OCI-LY1 (cell line): ENCODE results near the gene LIPM.

Experiments used
- H2AFZ ChIP-seq: fragments of 200-600 bp; sonication (generic), shearing (Covaris generic); 2 replicates; pipeline ENCODE4 v1.6.0; 2014; ENCODE audit warnings: antibody characterized with exemption, mild to moderate bottlenecking, low read length
- H3F3A ChIP-seq: fragments of 200-600 bp; sonication (generic), shearing (Covaris generic); 2 replicates; pipeline ENCODE4 v1.6.0; 2014; ENCODE audit warnings: mild to moderate bottlenecking, antibody characterized with exemption, low read length, moderate library complexity; ENCODE audit not compliant: insufficient read depth
- H3K27ac ChIP-seq: fragments of 200-600 bp; sonication (generic); 2 replicates; pipeline ENCODE4 v1.5.1; 2014; ENCODE audit warnings: low read length, mixed run types, mild to moderate bottlenecking, low read depth; ENCODE audit not compliant: poor library complexity, severe bottlenecking
- H3K27me3 ChIP-seq: fragments of 200-600 bp; sonication (generic); 2 replicates; pipeline ENCODE4 v1.6.0; 2014; ENCODE audit warnings: antibody characterized with exemption, mild to moderate bottlenecking, low read length, moderate library complexity; ENCODE audit not compliant: insufficient read depth
- H3K36me3 ChIP-seq: fragments of 200-600 bp; sonication (generic); 2 replicates; pipeline ENCODE4 v1.6.1; 2014; ENCODE audit warnings: mild to moderate bottlenecking, antibody characterized with exemption, low read length, moderate library complexity, mixed read lengths; ENCODE audit not compliant: insufficient read depth
- H3K4me1 ChIP-seq: fragments of 200-600 bp; sonication (generic); 2 replicates; pipeline ENCODE4 v1.5.1; 2014; ENCODE audit warnings: mild to moderate bottlenecking, low read length, moderate library complexity; ENCODE audit not compliant: insufficient read depth, severe bottlenecking
- H3K4me2 ChIP-seq: fragments of 200-600 bp; sonication (generic), shearing (Covaris generic); 2 replicates; pipeline ENCODE4 v1.6.1; 2014; ENCODE audit warnings: low read length
- H3K4me3 ChIP-seq: fragments of 200-600 bp; sonication (generic); 2 replicates; pipeline ENCODE4 v1.5.1; 2014; ENCODE audit warnings: low read length, low read depth, mild to moderate bottlenecking, mixed read lengths; ENCODE audit not compliant: poor library complexity, severe bottlenecking
- H3K79me2 ChIP-seq: fragments of 200-600 bp; shearing (Covaris generic); 2 replicates; pipeline ENCODE4 v1.6.1; 2016; ENCODE audit warnings: mixed run types, low read length, mixed read lengths; ENCODE audit not compliant: insufficient read depth
- H3K9ac ChIP-seq: fragments of 200-600 bp; sonication (generic), shearing (Covaris generic); 2 replicates; pipeline ENCODE4 v1.6.1; 2014; ENCODE audit warnings: mild to moderate bottlenecking, low read length, mixed read lengths
- H3K9me2 ChIP-seq: fragments of 200-600 bp; sonication (generic), shearing (Covaris generic); 2 replicates; pipeline ENCODE4 v1.6.1; 2014; ENCODE audit warnings: low read depth, mild to moderate bottlenecking, low read length, mixed read lengths
- H3K9me3 ChIP-seq: fragments of 200-600 bp; shearing (Covaris generic); 2 replicates; pipeline ENCODE4 v1.6.1; 2014; ENCODE audit warnings: low read length, mixed read lengths
- H4K20me1 ChIP-seq: fragments of 200-600 bp; sonication (generic), shearing (Covaris generic); 2 replicates; pipeline ENCODE4 v1.6.0; 2016; ENCODE audit warnings: mild to moderate bottlenecking, low read length; ENCODE audit not compliant: insufficient read depth
- CTCF ChIP-seq: fragments of 200-600 bp; sonication (generic), shearing (Covaris generic); IDR thresholded peaks from 2 replicates; pipeline ENCODE4 v1.5.1; 2017; ENCODE audit warnings: mild to moderate bottlenecking, antibody characterized with exemption, low read length, moderate library complexity, mixed read lengths
- EZH2 ChIP-seq: fragments of 200-600 bp; sonication (generic), shearing (Covaris generic); IDR thresholded peaks from 2 replicates; pipeline ENCODE4 v1.8.0; 2017; ENCODE audit warnings: borderline replicate concordance, mixed run types, mild to moderate bottlenecking, antibody characterized with exemption, low read length, moderate library complexity, mixed read lengths

Gene LIPM

GRCh38 chr10:88805924-88806323 lies 3.4 kb downstream of the LIPM start:
- Histone ChIP-seq H3K79me2 (no peaks in the 10 kb centered on the region), H2AFZ (no peak overlapping the region), H4K20me1 (no peaks in the 10 kb centered on the region), H3K4me2 (no peak overlapping the region), H3K4me1 (no peaks in the 10 kb centered on the region), H3K27me3 (no peaks in the 10 kb centered on the region), H3K9ac (no peak overlapping the region), H3K4me3 (no peak overlapping the region), H3K9me2 (no peaks in the 10 kb centered on the region), H3F3A (no peaks in the 10 kb centered on the region), H3K27ac (no peak overlapping the region), H3K36me3 (no peaks in the 10 kb centered on the region), H3K9me3 (no peaks in the 10 kb centered on the region)
- no peak for TF ChIP-seq CTCF
- TF ChIP-seq EZH2: no peak

GRCh38 chr10:88809621-88810020 lies 7.1 kb downstream of the LIPM start:
- no peak overlapping the region for H3K4me3 ChIP-seq
- H2AFZ ChIP-seq: no peak overlapping the region
- no peaks in the 10 kb centered on the region for H3F3A ChIP-seq
- TF ChIP-seq CTCF (no peak), EZH2 (no peak)
- no peaks in the 10 kb centered on the region for H3K9me2 ChIP-seq
- no peaks in the 10 kb centered on the region for H3K27me3 ChIP-seq
- no peaks in the 10 kb centered on the region for H4K20me1 ChIP-seq
- no peaks in the 10 kb centered on the region for H3K4me1 ChIP-seq
- H3K27ac ChIP-seq: no peak overlapping the region
- no peak overlapping the region for H3K4me2 ChIP-seq
- H3K36me3 ChIP-seq: no peaks in the 10 kb centered on the region
- H3K9me3 ChIP-seq: no peaks in the 10 kb centered on the region
- H3K9ac ChIP-seq: no peak overlapping the region
- no peaks in the 10 kb centered on the region for H3K79me2 ChIP-seq

GRCh38 chr10:88810196-88810961 lies 7.8 kb downstream of the LIPM start:
- no peaks in the 10 kb centered on the region for H3K79me2 ChIP-seq
- no peaks in the 10 kb centered on the region for H3K27me3 ChIP-seq
- H3K4me3 ChIP-seq: no peak overlapping the region
- H3K9me3 ChIP-seq: no peaks in the 10 kb centered on the region
- H3K9ac ChIP-seq: no peak overlapping the region
- no peak overlapping the region for H2AFZ ChIP-seq
- no peaks in the 10 kb centered on the region for H3K36me3 ChIP-seq
- H3K27ac ChIP-seq: no peak overlapping the region
- H3K4me2 ChIP-seq: no peak overlapping the region
- TF ChIP-seq CTCF (peak; percentile 56), EZH2 (no peak)
- H3K4me1 ChIP-seq: no peaks in the 10 kb centered on the region
- no peaks in the 10 kb centered on the region for H3F3A ChIP-seq
- no peaks in the 10 kb centered on the region for H3K9me2 ChIP-seq
- no peaks in the 10 kb centered on the region for H4K20me1 ChIP-seq
